ENCODE results near the gene NHSL2.

- TF ChIP-seq, protein P1, sequence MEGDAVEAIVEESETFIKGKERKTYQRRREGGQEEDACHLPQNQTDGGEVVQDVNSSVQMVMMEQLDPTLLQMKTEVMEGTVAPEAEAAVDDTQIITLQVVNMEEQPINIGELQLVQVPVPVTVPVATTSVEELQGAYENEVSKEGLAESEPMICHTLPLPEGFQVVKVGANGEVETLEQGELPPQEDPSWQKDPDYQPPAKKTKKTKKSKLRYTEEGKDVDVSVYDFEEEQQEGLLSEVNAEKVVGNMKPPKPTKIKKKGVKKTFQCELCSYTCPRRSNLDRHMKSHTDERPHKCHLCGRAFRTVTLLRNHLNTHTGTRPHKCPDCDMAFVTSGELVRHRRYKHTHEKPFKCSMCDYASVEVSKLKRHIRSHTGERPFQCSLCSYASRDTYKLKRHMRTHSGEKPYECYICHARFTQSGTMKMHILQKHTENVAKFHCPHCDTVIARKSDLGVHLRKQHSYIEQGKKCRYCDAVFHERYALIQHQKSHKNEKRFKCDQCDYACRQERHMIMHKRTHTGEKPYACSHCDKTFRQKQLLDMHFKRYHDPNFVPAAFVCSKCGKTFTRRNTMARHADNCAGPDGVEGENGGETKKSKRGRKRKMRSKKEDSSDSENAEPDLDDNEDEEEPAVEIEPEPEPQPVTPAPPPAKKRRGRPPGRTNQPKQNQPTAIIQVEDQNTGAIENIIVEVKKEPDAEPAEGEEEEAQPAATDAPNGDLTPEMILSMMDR (conservative IDR thresholded peaks at IDR 0.05; ENCODE audit: low read depth, low read length), result no peak
- TF ChIP-seq EZH2 (IDR thresholded peaks at IDR 0.05; ENCODE audit: borderline replicate concordance, low read depth, low read length, poor library complexity, severe bottlenecking), result no peak
Observed at GRCh38 chrX:71992711-71993110, 82.1 kb downstream of the NHSL2 start.

Data from A673 (cell line).